WTC11 (cell line): ENCODE data around the gene GJE1. TPM values are rescaled to one million over a fixed set of nuclear protein-coding genes. Genes with fewer than 3 reads are reported as not detected.

Experiments used
- total RNA-seq: library from RNA; stranded (reverse); gene quantifications from 3 replicates; pipeline ENCODE4 v1.2.3, GENCODE V29; 2021

The GJE1 gene
- total RNA-seq, 1 experiment from 2014 or later = not detected

Other genes starting within 250 kb of the GJE1 start
- gene NMBR, start 14.2 kb downstream of the GJE1 start, total RNA-seq = not detected in 3 replicates
- gene VTA1, start 14.3 kb downstream of the GJE1 start, total RNA-seq = 55.4 to 56.3 TPM (median 56.0 TPM) in 3 replicates
- gene ADGRG6, start 169.1 kb downstream of the GJE1 start, total RNA-seq = 3.3 to 6.1 TPM (median 5.3 TPM) in 3 replicates